Tibial artery (tissue), 4 donors: ENCODE data around the gene FAM171A1.
"Not testable (repeated sequence)": the region's sequence is repeated elsewhere in the genome, so short reads cannot be mapped to it uniquely, and the experiment has no call there.

Experiments used
- DNase-seq, 2 donors: peaks; one replicate each; pipeline ENCODE4 v3.0.0-alpha.2; 2019
- H3K27ac ChIP-seq, 2 donors: fragments of 200-600 bp; sonication (generic) in 1 of 2; 1 replicate in 1 of 2; 2 replicates in 1 of 2; pipeline ENCODE4 v1.5.1; 2018 to 2019; ENCODE audit warnings: mild to moderate bottlenecking in 1 of 2
- H3K27me3 ChIP-seq, 2 donors: fragments of 200-600 bp; sonication (generic) in 1 of 2; one replicate each; pipeline versions ENCODE4 v1.5.1 to v1.6.0; 2016 to 2019
- H3K36me3 ChIP-seq, 3 donors: fragments of 200-600 bp; sonication (generic) in 2 of 3; one replicate each; pipeline ENCODE4 v1.5.1; 2016 to 2019; ENCODE audit warnings: mild to moderate bottlenecking in 2 of 3
- H3K4me1 ChIP-seq, 4 donors: fragments of 200-600 bp; sonication (generic) in 2 of 4; 1 replicate in 3 of 4; 2 replicates in 1 of 4; pipeline ENCODE4 v1.5.1; 2016 to 2019
- H3K4me3 ChIP-seq, 2 donors: fragments of 200-600 bp; sonication (generic) in 1 of 2; 1 replicate in 1 of 2; 2 replicates in 1 of 2; pipeline ENCODE4 v1.5.1; 2018 to 2019; ENCODE audit warnings: mild to moderate bottlenecking in 2 of 2
- H3K9me3 ChIP-seq, 3 donors: fragments of 200-600 bp; sonication (generic) in 1 of 3; one replicate each; pipeline ENCODE4 v1.5.1; 2016 to 2019
- intact Hi-C: fragments of 100-400 bp; cut with DNase I; formaldehyde crosslinking; loops from one replicate; pipeline ENCODE4 v1.15.0; 2023; ENCODE audit warnings: low total_unique reads
- TF ChIP-seq, protein P1 (sequence below), 2 experiments: fragments of 200-600 bp in 1 of 2; fragments of 450-650 bp in 1 of 2; IDR thresholded peaks; one replicate each; pipeline ENCODE4 v1.5.1; 2017 to 2019; ENCODE audit warnings: antibody characterized with exemption in 2 of 2, mild to moderate bottlenecking in 1 of 2, moderate library complexity in 1 of 2

FAM171A1 gene

DNA sequence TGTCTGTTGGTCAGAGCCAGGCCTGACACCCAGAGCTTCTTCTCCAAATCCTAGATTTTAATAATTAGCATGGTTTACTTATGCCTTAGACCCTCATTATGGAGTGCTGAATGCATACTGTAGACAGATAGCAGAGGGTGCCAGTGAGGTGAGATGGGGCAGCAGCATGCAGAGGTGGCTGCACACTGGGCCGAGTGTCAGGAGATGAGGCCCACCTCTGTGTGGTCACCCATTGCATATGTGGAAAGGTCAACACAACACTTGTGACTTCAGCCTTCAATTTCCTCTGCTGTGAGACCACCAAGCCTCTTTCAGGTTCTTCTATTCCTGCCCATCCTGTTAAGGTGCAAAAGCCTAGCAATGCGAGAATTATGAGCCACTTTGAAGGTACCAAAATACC, 162.9 kb downstream of the FAM171A1 start:
- intact Hi-C loops = no loop called here

DNA sequence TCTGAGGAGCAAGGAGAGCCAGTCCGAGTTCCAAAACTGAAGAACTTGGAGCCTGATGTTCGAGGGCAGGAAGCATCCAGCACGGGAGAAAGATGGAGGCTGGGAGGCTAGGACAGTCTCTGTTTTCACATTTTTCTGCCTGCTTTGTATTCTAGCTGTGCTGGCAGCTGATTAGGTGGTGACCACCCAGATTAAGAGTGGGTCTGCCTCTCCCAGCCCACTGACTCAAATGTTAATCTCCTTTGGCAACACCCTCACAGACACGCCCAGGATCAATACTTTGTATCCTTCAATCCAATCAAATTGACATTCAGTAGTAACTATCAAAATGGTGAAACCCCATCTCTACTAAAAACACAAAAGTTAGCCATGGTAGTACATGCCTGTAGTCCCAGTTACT, 163.7 kb downstream of the FAM171A1 start:
- DNase-seq, H3K9me3 ChIP-seq, intact Hi-C loops, H3K36me3 ChIP-seq, H3K27me3 ChIP-seq, H3K27ac ChIP-seq, H3K4me3 ChIP-seq, H3K4me1 ChIP-seq: not testable (repeated sequence)

More for the DNA sequence above, 162.9 kb downstream of the FAM171A1 start:
- Histone ChIP-seq H3K27ac (no peak overlapping the region), H3K9me3 (no peaks in the 10 kb centered on the region), H3K4me1 (no peaks in the 10 kb centered on the region), H3K36me3 (peaks cover 0 to under 1% (median 0%) of the 10 kb centered on the region in 3 donors), H3K4me3 (no peak overlapping the region), H3K27me3 (no peaks in the 10 kb centered on the region)
- DNase-seq = no peak
- TF ChIP-seq, protein P1, sequence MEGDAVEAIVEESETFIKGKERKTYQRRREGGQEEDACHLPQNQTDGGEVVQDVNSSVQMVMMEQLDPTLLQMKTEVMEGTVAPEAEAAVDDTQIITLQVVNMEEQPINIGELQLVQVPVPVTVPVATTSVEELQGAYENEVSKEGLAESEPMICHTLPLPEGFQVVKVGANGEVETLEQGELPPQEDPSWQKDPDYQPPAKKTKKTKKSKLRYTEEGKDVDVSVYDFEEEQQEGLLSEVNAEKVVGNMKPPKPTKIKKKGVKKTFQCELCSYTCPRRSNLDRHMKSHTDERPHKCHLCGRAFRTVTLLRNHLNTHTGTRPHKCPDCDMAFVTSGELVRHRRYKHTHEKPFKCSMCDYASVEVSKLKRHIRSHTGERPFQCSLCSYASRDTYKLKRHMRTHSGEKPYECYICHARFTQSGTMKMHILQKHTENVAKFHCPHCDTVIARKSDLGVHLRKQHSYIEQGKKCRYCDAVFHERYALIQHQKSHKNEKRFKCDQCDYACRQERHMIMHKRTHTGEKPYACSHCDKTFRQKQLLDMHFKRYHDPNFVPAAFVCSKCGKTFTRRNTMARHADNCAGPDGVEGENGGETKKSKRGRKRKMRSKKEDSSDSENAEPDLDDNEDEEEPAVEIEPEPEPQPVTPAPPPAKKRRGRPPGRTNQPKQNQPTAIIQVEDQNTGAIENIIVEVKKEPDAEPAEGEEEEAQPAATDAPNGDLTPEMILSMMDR (IDR thresholded peaks at IDR 0.05) = no peak

DNA sequence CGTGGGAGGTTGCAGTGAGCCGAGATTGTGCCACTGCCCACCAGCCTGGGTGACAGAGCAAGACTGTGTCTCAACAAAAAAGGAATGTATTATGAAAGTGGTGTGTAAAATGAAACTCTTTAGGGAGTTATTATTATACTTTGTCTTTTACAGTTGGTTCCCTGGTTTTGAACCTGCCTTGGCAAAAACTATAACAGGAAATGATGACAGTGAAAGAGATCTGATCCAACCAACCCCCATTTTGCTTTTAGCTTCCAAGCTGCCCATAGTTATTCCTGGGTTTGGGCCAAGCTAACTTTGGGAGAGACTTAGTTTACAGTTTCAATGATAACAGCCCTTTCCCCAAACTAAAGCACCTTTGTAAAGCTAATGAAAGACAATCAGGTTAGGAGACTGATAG, 168.4 kb downstream of the FAM171A1 start:
- intact Hi-C loops = no loop called here
- no peak for DNase-seq
- H3K27me3 ChIP-seq = no peaks in the 10 kb centered on the region
- H3K4me3 ChIP-seq = no peak overlapping the region
- no peaks in the 10 kb centered on the region for H3K4me1 ChIP-seq
- TF ChIP-seq, protein P1 (IDR thresholded peaks at IDR 0.05) = no peak
- no peaks in the 10 kb centered on the region for H3K36me3 ChIP-seq
- H3K9me3 ChIP-seq = no peaks in the 10 kb centered on the region
- no peak overlapping the region for H3K27ac ChIP-seq

- H3K36me3 ChIP-seq, H3K27ac ChIP-seq, H3K4me3 ChIP-seq, H3K27me3 ChIP-seq, DNase-seq, H3K4me1 ChIP-seq, intact Hi-C loops, H3K9me3 ChIP-seq: not testable (repeated sequence)
These were observed 168.8 kb downstream of the FAM171A1 start for GRCh38 chr10:15202301-15202621.

- DNase-seq = no peak
- Histone ChIP-seq H3K27ac (no peak overlapping the region), H3K27me3 (no peaks in the 10 kb centered on the region), H3K4me1 (no peaks in the 10 kb centered on the region), H3K9me3 (no peaks in the 10 kb centered on the region), H3K36me3 (no peaks in the 10 kb centered on the region), H3K4me3 (no peak overlapping the region)
- TF ChIP-seq, protein P1 (IDR thresholded peaks at IDR 0.05) = no peak
- intact Hi-C loops = no loop called here
These were observed 169.3 kb downstream of the FAM171A1 start for GRCh38 chr10:15201589-15202300.

- H3K4me3 ChIP-seq = no peak overlapping the region
- no peak overlapping the region for H3K27ac ChIP-seq
- intact Hi-C loops = no loop called here
- no peaks in the 10 kb centered on the region for H3K36me3 ChIP-seq
- no peaks in the 10 kb centered on the region for H3K4me1 ChIP-seq
- TF ChIP-seq, protein P1 (IDR thresholded peaks at IDR 0.05) = no peak
- H3K9me3 ChIP-seq = no peaks in the 10 kb centered on the region
- no peak for DNase-seq
- H3K27me3 ChIP-seq = no peaks in the 10 kb centered on the region
These were observed 170.5 kb downstream of the FAM171A1 start for GRCh38 chr10:15200626-15201025.

DNA sequence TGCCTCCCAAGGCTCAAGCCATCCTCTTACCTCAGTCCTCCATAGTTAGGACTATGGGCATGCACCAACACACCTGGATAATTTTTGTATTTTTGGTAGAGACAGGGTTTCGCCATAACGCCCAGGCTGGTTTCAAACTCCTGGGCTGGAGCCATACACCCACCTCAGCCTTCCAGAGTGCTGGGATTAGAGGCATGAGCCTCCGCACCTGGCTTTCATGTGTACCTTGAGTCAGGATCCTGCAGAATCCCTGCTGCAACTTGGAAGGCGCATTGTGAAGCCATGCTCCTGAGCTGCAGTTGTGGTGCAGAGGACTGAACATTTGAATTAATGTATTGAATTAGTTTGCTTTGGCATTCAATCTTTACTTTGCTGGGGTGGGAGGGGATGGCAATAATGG, 173.2 kb downstream of the FAM171A1 start:
- Histone ChIP-seq H3K4me3 (no peak overlapping the region), H3K27me3 (no peaks in the 10 kb centered on the region)
- intact Hi-C loops = no loop called here

More for the DNA sequence above, 173.2 kb downstream of the FAM171A1 start:
- H3K4me1 ChIP-seq = no peaks in the 10 kb centered on the region
- no peaks in the 10 kb centered on the region for H3K9me3 ChIP-seq
- DNase-seq = no peak
- H3K27ac ChIP-seq = no peak overlapping the region
- no peaks in the 10 kb centered on the region for H3K36me3 ChIP-seq
- TF ChIP-seq, protein P1 (IDR thresholded peaks at IDR 0.05) = no peak
